IMR-90 (cell line): Measurements from ENCODE around the gene NPLOC4. TPM values are rescaled to one million over a fixed set of nuclear protein-coding genes. Genes with fewer than 3 reads are reported as not detected.

ENCODE experiments used
- ATAC-seq: fragments of 200-7000 bp; cut with Tn5 transposase; 2 replicates; pipeline ENCODE4 v1.9.1; 2020; ENCODE audit warnings: low read depth, mild to moderate bottlenecking, moderate library complexity
- BruUV-seq: library from RNA; stranded (reverse); fragments of 400-500 nt; replicated peaks from 2 replicates; lab custom pipeline; 2021; lab: Mats Ljungman, UMichigan
- CTCF ChIA-PET: fragments of 300-600 bp; formaldehyde crosslinking; extraction: SDS; loops from one replicate; lab custom pipeline; 2021; ENCODE audit warnings: antibody characterized with exemption; lab: Yijun Ruan, JAX
- POLR2A ChIA-PET: fragments of 300-600 bp; sonication (Branson Sonifier 250); formaldehyde crosslinking; loops from one replicate; lab custom pipeline; 2022; ENCODE audit warnings: antibody characterized with exemption; ENCODE audit not compliant: unreplicated experiment; lab: Charles Lee
- DNase-seq: peaks from one replicate; pipeline ENCODE4 v3.0.0; 2013
- H2AFZ ChIP-seq: replicated peaks from 2 replicates; pipeline ENCODE3; 2013; ENCODE audit warnings: low read length, mild to moderate bottlenecking; ENCODE audit not compliant: poor library complexity
- H2AK5ac ChIP-seq: 2 replicates; pipeline ENCODE4 v1.6.1; 2013; ENCODE audit warnings: low read depth, low read length, inconsistent platforms
- H2AK9ac ChIP-seq: replicated peaks from 2 replicates; pipeline ENCODE3; 2013; ENCODE audit warnings: mild to moderate bottlenecking, low read depth, low read length, moderate library complexity; ENCODE audit not compliant: poor library complexity
- H2BK120ac ChIP-seq: 2 replicates; pipeline ENCODE4 v1.6.1; 2013; ENCODE audit warnings: low read depth, low read length, inconsistent platforms
- H2BK15ac ChIP-seq: 3 replicates; pipeline ENCODE4 v1.6.1; 2013; ENCODE audit warnings: low read depth, low read length, inconsistent platforms
- H2BK20ac ChIP-seq: 2 replicates; pipeline ENCODE4 v1.6.1; 2013; ENCODE audit warnings: low read depth, mild to moderate bottlenecking, inconsistent platforms, low read length, moderate library complexity
- H2BK5ac ChIP-seq: 2 replicates; pipeline ENCODE4 v1.6.1; 2013; ENCODE audit warnings: mild to moderate bottlenecking, low read depth, low read length, inconsistent platforms; ENCODE audit not compliant: poor library complexity, severe bottlenecking
- H3K14ac ChIP-seq: replicated peaks from 2 replicates; pipeline ENCODE4 v1.6.1; 2013; ENCODE audit warnings: low read depth, low read length, inconsistent platforms
- H3K18ac ChIP-seq: 2 replicates; pipeline ENCODE4 v1.6.1; 2013; ENCODE audit warnings: low read depth, low read length, control low read depth
- H3K23ac ChIP-seq: 2 replicates; pipeline ENCODE4 v1.6.1; 2013; ENCODE audit warnings: low read depth, low read length, inconsistent platforms
- H3K27ac ChIP-seq: 2 replicates; pipeline ENCODE4 v1.5.1; 2013; ENCODE audit warnings: mild to moderate bottlenecking, control low read depth, low read length; ENCODE audit not compliant: insufficient read depth
- H3K27me3 ChIP-seq: 2 replicates; pipeline ENCODE4 v1.6.1; 2013; ENCODE audit warnings: low read length; ENCODE audit not compliant: control insufficient read depth, insufficient read depth
- H3K36me3 ChIP-seq: 2 replicates; pipeline ENCODE4 v1.6.1; 2013; ENCODE audit warnings: low read length, mixed read lengths; ENCODE audit not compliant: control insufficient read depth, insufficient read depth
- H3K4ac ChIP-seq: 2 replicates; pipeline ENCODE4 v1.6.1; 2013; ENCODE audit warnings: low read depth, low read length, inconsistent platforms
- H3K4me1 ChIP-seq: 2 replicates; pipeline ENCODE4 v1.6.1; 2013; ENCODE audit warnings: low read length, mixed read lengths; ENCODE audit not compliant: control insufficient read depth, insufficient read depth
- H3K4me2 ChIP-seq: 2 replicates; pipeline ENCODE4 v1.6.1; 2013; ENCODE audit warnings: low read depth, mild to moderate bottlenecking, control low read depth, low read length, moderate library complexity
- H3K4me3 ChIP-seq: 2 replicates; pipeline ENCODE4 v1.5.1; 2013; ENCODE audit warnings: low read depth, mild to moderate bottlenecking, control low read depth, low read length, moderate library complexity; ENCODE audit not compliant: insufficient read depth
- H3K56ac ChIP-seq: 2 replicates; pipeline ENCODE4 v1.6.1; 2013; ENCODE audit warnings: low read length, inconsistent platforms; ENCODE audit not compliant: insufficient read depth; ENCODE audit errors: extremely low read depth
- H3K79me1 ChIP-seq, 2 experiments: 2 replicates each; pipeline ENCODE4 v1.6.1; 2013; ENCODE audit warnings: low read length in 2 of 2, inconsistent platforms in 1 of 2, low read depth in 1 of 2
- H3K9ac ChIP-seq: 2 replicates; pipeline ENCODE4 v1.6.1; 2013; ENCODE audit warnings: low read depth, low read length, control low read depth
- H3K9me1 ChIP-seq: 2 replicates; pipeline ENCODE4 v1.6.1; 2013; ENCODE audit warnings: low read length, inconsistent platforms; ENCODE audit not compliant: insufficient read depth
- H3K9me3 ChIP-seq: 2 replicates; pipeline ENCODE4 v1.6.1; 2013; ENCODE audit warnings: low read length; ENCODE audit not compliant: control insufficient read depth, insufficient read depth
- H4K20me1 ChIP-seq: 2 replicates; pipeline ENCODE4 v1.6.1; 2013; ENCODE audit warnings: low read length, inconsistent platforms; ENCODE audit not compliant: insufficient read depth
- H4K5ac ChIP-seq: 2 replicates; pipeline ENCODE4 v1.6.1; 2013; ENCODE audit warnings: mild to moderate bottlenecking, low read depth, low read length, control low read depth
- H4K8ac ChIP-seq, 2 experiments: 2 replicates each; pipeline ENCODE4 v1.6.1; 2013; ENCODE audit warnings: low read depth in 2 of 2, low read length in 2 of 2, control low read depth in 1 of 2, inconsistent platforms in 1 of 2
- H4K91ac ChIP-seq: 2 replicates; pipeline ENCODE4 v1.6.1; 2013; ENCODE audit warnings: low read depth, low read length, inconsistent platforms; ENCODE audit not compliant: insufficient read depth
- CHD1 ChIP-seq: IDR thresholded peaks from 2 replicates; pipeline ENCODE4 v1.6.1; 2012; ENCODE audit warnings: low read depth, low read length, improper control_type of control experiment
- MAFK ChIP-seq: IDR thresholded peaks from 2 replicates; pipeline ENCODE4 v1.6.1; 2012; ENCODE audit warnings: low read depth, low read length, improper control_type of control experiment
- MAZ ChIP-seq: IDR thresholded peaks from 2 replicates; pipeline ENCODE4 v1.6.1; 2012; ENCODE audit warnings: low read depth, mild to moderate bottlenecking, low read length, improper control_type of control experiment, moderate library complexity, borderline replicate concordance
- POLR2A ChIP-seq: IDR thresholded peaks from 2 replicates; pipeline ENCODE4 v1.6.1; 2012; ENCODE audit warnings: mild to moderate bottlenecking, low read depth, low read length
- RCOR1 ChIP-seq: IDR thresholded peaks from 2 replicates; pipeline ENCODE4 v1.6.1; 2012; ENCODE audit warnings: mild to moderate bottlenecking, low read length, improper control_type of control experiment; ENCODE audit not compliant: insufficient replicate concordance
- RFX5 ChIP-seq: IDR thresholded peaks from 2 replicates; pipeline ENCODE4 v1.8.0; 2012; ENCODE audit warnings: low read depth, mild to moderate bottlenecking, low read length, moderate library complexity
- WGBS, 2 experiments: methylation state at CpG; one replicate each; pipeline versions ENCODE4 v1.1.5 to v1.1.7; 2013; ENCODE audit warnings: missing lambda C conversion rate in 2 of 2; ENCODE audit not compliant: insufficient read length in 1 of 2; ENCODE audit errors: extremely low coverage in 2 of 2; 5-methylcytosine and 5-hydroxymethylcytosine counted together
- dilution Hi-C: fragments of 300-500 bp; cut with HindIII; formaldehyde crosslinking; loops from one replicate; pipeline ENCODE4 v1.14.3; 2018; ENCODE audit warnings: low sequenced_read_pairs; ENCODE audit not compliant: unreplicated experiment
- in situ Hi-C: fragments of 300-500 bp; cut with MboI; formaldehyde crosslinking; loops from 3 replicates; pipeline ENCODE4 v1.14.3; 2019; ENCODE audit warnings: low sequenced_read_pairs, inconsistent platforms, mixed read lengths
- intact Hi-C: fragments of 100-400 bp; cut with micrococcal nuclease; formaldehyde crosslinking; loops from 2 replicates; pipeline ENCODE4 v1.10.0; 2022
- polyA plus RNA-seq, 3 experiments: library from polyadenylated mRNA; depleted of rRNA; stranded (reverse); fragments of >200 nt; gene quantifications; 2 replicates each; pipeline ENCODE4 v1.2.3, GENCODE V29; 2012; ENCODE audit warnings: low replicate concordance in 1 of 3
- total RNA-seq: library from RNA; depleted of rRNA; stranded (reverse); fragments of >200 nt; gene quantifications from 2 replicates; pipeline ENCODE4 v1.2.3, GENCODE V29; 2012

NPLOC4 gene
- total and polyA plus RNA-seq, 2 of the 4 experiments (the other 2 are of a cell fraction), result 70.4 to 78.3 TPM

GRCh38 chr17:81566461-81567126 lies 70.3 kb downstream of the NPLOC4 start (continued):
- no peak for TF ChIP-seq RFX5
- TF ChIP-seq CHD1, result 0 out of 2 replicates have a peak, but pooled peaks have one; percentile 42
- TF ChIP-seq POLR2A, result no peak

- WGBS, 2 experiments, result 93% methylated on average over 9 of the region's 16 CpGs; no CpG with 5 or more reads in 1 of the 2 experiments
- intact Hi-C loops, result no loop called here
- H3K27ac ChIP-seq, result no peak overlapping the region
Measured at GRCh38 chr17:81565231-81565630, 71.7 kb downstream of the NPLOC4 start.

More at GRCh38 chr17:81565231-81565630, 71.7 kb downstream of the NPLOC4 start:
- H4K8ac ChIP-seq, result peak overlapping the region in 1 of 2 experiments; percentile 88; a peak in 1 of 4 replicates
- H3K4me2 ChIP-seq, result no peak overlapping the region
- no peak for ATAC-seq
- peaks cover 34 to 84% of the 10 kb centered on the region in 2 experiments for H3K79me1 ChIP-seq
- H3K9ac ChIP-seq, result no peak overlapping the region
- peaks cover 10% of the 10 kb centered on the region for H4K20me1 ChIP-seq
- peak overlapping the region; percentile 94 for H2BK5ac ChIP-seq
- peak overlapping the region; percentile 96 for H3K4ac ChIP-seq
- no peak overlapping the region for H4K5ac ChIP-seq
- peak overlapping the region; percentile 61 for H4K91ac ChIP-seq
- H2BK20ac ChIP-seq, result peak overlapping the region; percentile 16; the same call in 1 of the 2 replicates
- peak overlapping the region; percentile 23; the same call in 1 of the 3 replicates for H2BK15ac ChIP-seq
- in situ Hi-C loops (no loop called here), dilution Hi-C loops (no loop called here)
- H2BK120ac ChIP-seq, result peak overlapping the region; percentile 6; the same call in 1 of the 2 replicates
- ChIA-PET POLR2A (interaction anchor here (1.6 kb wide), 1 partner anchor 11 kb away, joined by 4 read pairs; no protein-coding TSS in a partner anchor), CTCF (no interaction called here)
- H3K4me3 ChIP-seq, result no peak overlapping the region
- no peak for DNase-seq
- H2AK9ac ChIP-seq, result no peak overlapping the region
- H3K36me3 ChIP-seq, result peaks cover 45% of the 10 kb centered on the region
- H3K23ac ChIP-seq, result no peak overlapping the region
- no peak overlapping the region for H3K56ac ChIP-seq
- H3K18ac ChIP-seq, result no peak overlapping the region
- H3K9me1 ChIP-seq, result peaks cover 33% of the 10 kb centered on the region
- H3K9me3 ChIP-seq, result no peaks in the 10 kb centered on the region
- no peak overlapping the region for H3K14ac ChIP-seq
- TF ChIP-seq MAZ (no peak), CHD1 (no peak), RCOR1 (no peak), MAFK (no peak)
- peaks cover 32% of the 10 kb centered on the region for H3K4me1 ChIP-seq
- no TSS peak for BruUV-seq
- peak overlapping the region; percentile 21; the same call in 1 of the 2 replicates for H2AK5ac ChIP-seq
- no peaks in the 10 kb centered on the region for H3K27me3 ChIP-seq
- H2AFZ ChIP-seq, result no peak overlapping the region
